Measurements from ENCODE around the gene SLC17A1. TPM values are rescaled to one million over a fixed set of nuclear protein-coding genes. Genes with fewer than 3 reads are reported as not detected.
"Not testable (repeated sequence)": the region's sequence is repeated elsewhere in the genome, so short reads cannot be mapped to it uniquely, and the experiment has no call there.

SLC17A1 gene
- total RNA-seq, 1 donor from 2014 or later, result not detected

GRCh38 chr6:25757936-25758642 is 73.8 kb downstream of the SLC17A1 start:
- no peak for DNase-seq (ENCODE audit: low read depth)

- no peak for DNase-seq (ENCODE audit: low read depth)
Measured at GRCh38 chr6:25756382-25757363, 75.2 kb downstream of the SLC17A1 start.

GRCh38 chr6:25755483-25755882 is 76.4 kb downstream of the SLC17A1 start:
- DNase-seq (ENCODE audit: low read depth), result no peak

GRCh38 chr6:25754535-25754934 is 77.3 kb downstream of the SLC17A1 start, which contains the start of gene SLC17A4:
Gene SLC17A4, plus strand, starts transcription at chr6:25754742. Its CDS starts 7,221 bp downstream, at chr6:25761963.
- DNase-seq (ENCODE audit: low read depth), result no peak

- no peak for DNase-seq (ENCODE audit: low read depth)
Measured at GRCh38 chr6:25753079-25753478, 78.8 kb downstream of the SLC17A1 start.

- DNase-seq (ENCODE audit: low read depth), result no peak
Measured at GRCh38 chr6:25750906-25751305, 80.9 kb downstream of the SLC17A1 start.

- DNase-seq (ENCODE audit: low read depth), result no peak
Measured at GRCh38 chr6:25749837-25750236, 82.0 kb downstream of the SLC17A1 start.

- DNase-seq (ENCODE audit: low read depth), result not testable (repeated sequence)
Measured at GRCh38 chr6:25748601-25749517, 83.0 kb downstream of the SLC17A1 start.

GRCh38 chr6:25748049-25748448 is 83.8 kb downstream of the SLC17A1 start:
- DNase-seq (ENCODE audit: low read depth), result no peak

GRCh38 chr6:25747477-25747876 is 84.4 kb downstream of the SLC17A1 start:
- DNase-seq (ENCODE audit: low read depth), result no peak

GRCh38 chr6:25746968-25747367 is 84.9 kb downstream of the SLC17A1 start:
- DNase-seq (ENCODE audit: low read depth), result no peak

GRCh38 chr6:25745836-25746235 is 86.0 kb downstream of the SLC17A1 start:
- DNase-seq (ENCODE audit: low read depth), result no peak

GRCh38 chr6:25743868-25744267 is 88.0 kb downstream of the SLC17A1 start:
- DNase-seq (ENCODE audit: low read depth), result no peak

GRCh38 chr6:25735261-25735660 is 96.6 kb downstream of the SLC17A1 start:
- no peak for DNase-seq (ENCODE audit: low read depth)

Other genes starting within 250 kb of the SLC17A1 start
- gene SCGN, start 179.8 kb downstream of the SLC17A1 start, total RNA-seq, result 0.08 TPM in 1 of 2 replicates, not detected in the other
- gene SLC17A4, start 77.3 kb downstream of the SLC17A1 start, total RNA-seq, result not detected in 2 replicates
- gene SLC17A3, start 42.2 kb upstream of the SLC17A1 start, total RNA-seq, result not detected in 2 replicates
- 0.16 and 0.21 TPM in 2 replicates for gene SLC17A2, start 98.6 kb upstream of the SLC17A1 start, total RNA-seq
- gene TRIM38, start 130.8 kb upstream of the SLC17A1 start, total RNA-seq, result 13.7 and 28.7 TPM in 2 replicates